ENCODE results near the gene PTPRK.

PTPRK gene

GRCh38 chr6:128172081-128172480 is 348.3 kb downstream of the PTPRK start:
- no peak for DNase-seq

- no peak for DNase-seq
These were observed 349.2 kb downstream of the PTPRK start for GRCh38 chr6:128171182-128171581.

- DNase-seq = no peak
These were observed 352.2 kb downstream of the PTPRK start for GRCh38 chr6:128168244-128168643.

- DNase-seq = no peak
These were observed 352.8 kb downstream of the PTPRK start for GRCh38 chr6:128167552-128167951.

GRCh38 chr6:128164254-128164653 is 356.1 kb downstream of the PTPRK start:
- DNase-seq = no peak

- no peak for DNase-seq
These were observed 358.0 kb downstream of the PTPRK start for GRCh38 chr6:128162423-128162822.

GRCh38 chr6:128161839-128162238 is 358.6 kb downstream of the PTPRK start:
- no peak for DNase-seq

- DNase-seq = no peak
These were observed 359.1 kb downstream of the PTPRK start for GRCh38 chr6:128161263-128161662.

- DNase-seq = no peak
These were observed 361.9 kb downstream of the PTPRK start for GRCh38 chr6:128158496-128158895.

- no peak for DNase-seq
These were observed 363.9 kb downstream of the PTPRK start for GRCh38 chr6:128156321-128157111.

GRCh38 chr6:128155826-128156225 is 364.6 kb downstream of the PTPRK start:
- DNase-seq = no peak

- no peak for DNase-seq
These were observed 367.8 kb downstream of the PTPRK start for GRCh38 chr6:128152551-128152950.

- DNase-seq = no peak
These were observed 370.0 kb downstream of the PTPRK start for GRCh38 chr6:128150376-128150775.

GRCh38 chr6:128149796-128150195 is 370.6 kb downstream of the PTPRK start:
- DNase-seq = no peak

GRCh38 chr6:128144320-128144719 is 376.1 kb downstream of the PTPRK start:
- DNase-seq = no peak

- DNase-seq = no peak
These were observed 378.5 kb downstream of the PTPRK start for GRCh38 chr6:128141932-128142331.

- DNase-seq = no peak
These were observed 380.9 kb downstream of the PTPRK start for GRCh38 chr6:128139519-128139918.

- DNase-seq = no peak
These were observed 381.7 kb downstream of the PTPRK start for GRCh38 chr6:128138694-128139093.

- DNase-seq = no peak
These were observed 385.1 kb downstream of the PTPRK start for GRCh38 chr6:128135325-128135724.

GRCh38 chr6:128131566-128131965 is 388.8 kb downstream of the PTPRK start:
- no peak for DNase-seq

GRCh38 chr6:128131036-128131435 is 389.4 kb downstream of the PTPRK start:
- no peak for DNase-seq

- DNase-seq = no peak
These were observed 390.7 kb downstream of the PTPRK start for GRCh38 chr6:128129679-128130078.

- no peak for DNase-seq
These were observed 392.7 kb downstream of the PTPRK start for GRCh38 chr6:128127650-128128049.

- DNase-seq = no peak
These were observed 395.7 kb downstream of the PTPRK start for GRCh38 chr6:128124713-128125112.

- no peak for DNase-seq
These were observed 398.8 kb downstream of the PTPRK start for GRCh38 chr6:128121610-128122009.
